ENCODE measurements around the gene CELF6. TPM values are rescaled to one million over a fixed set of nuclear protein-coding genes. Genes with fewer than 3 reads are reported as not detected.

Gene CELF6
- polyA plus RNA-seq, 1 of the 3 experiments (the other 2 are of a cell fraction): 0.20 TPM

DNA sequence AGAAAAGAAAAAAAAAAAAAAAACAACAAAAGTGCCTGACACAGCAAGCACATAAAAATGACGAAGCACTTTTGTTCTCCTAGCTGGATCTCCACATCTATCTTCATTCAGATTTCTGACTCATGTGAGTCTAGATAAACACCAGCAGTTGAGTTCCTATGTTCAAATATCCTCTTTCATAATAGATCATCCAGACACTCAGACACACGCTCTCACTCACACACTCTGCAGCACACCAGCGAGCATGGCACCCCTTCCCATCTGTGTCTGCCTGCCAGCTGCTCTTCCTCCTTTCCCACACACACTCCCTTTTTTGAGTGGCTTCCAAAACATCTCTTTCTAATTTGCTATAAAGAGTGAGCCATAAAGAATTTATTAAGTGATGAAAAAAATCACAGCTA is 19.8 kb upstream of the CELF6 start:
- ChIA-PET CTCF (interaction anchor here (1.1 to 1.9 kb wide), 4 partner anchors 14 to 140 kb away, joined by 3 to 14 read pairs (median 5); no protein-coding TSS in a partner anchor), POLR2A (interaction anchor here (0.9 kb wide), 1 partner anchor 20 kb away, joined by 4 read pairs; the partner anchor contains the start of gene CELF6)
- peak overlapping the region; percentile 9 for H3K4me2 ChIP-seq
- peaks cover 0 to 10% of the 10 kb centered on the region in 2 experiments for H3K4me1 ChIP-seq (ENCODE audit: control insufficient read depth in 1 of 2, insufficient read depth in 2 of 2, low read depth in 1 of 2, low read length in 1 of 2)
- H3K27me3 ChIP-seq (ENCODE audit: insufficient read depth): no peaks in the 10 kb centered on the region
- no peaks in the 10 kb centered on the region; the same call in 1 of the 2 replicates for H4K20me1 ChIP-seq (ENCODE audit: insufficient read depth)
- H3K4me3 ChIP-seq (ENCODE audit: low read depth in 2 of 2, low read length in 1 of 2): no peak overlapping the region
- H3K27ac ChIP-seq (ENCODE audit: low read depth in 2 of 2, low read length in 1 of 2): peak overlapping the region; percentile 67 to 80
- 11% methylated on average over 3 of the region's 3 CpGs for WGBS (ENCODE audit: low lambda C conversion rate)
- H3K9me3 ChIP-seq: no peaks in the 10 kb centered on the region
- DNase-seq: peak; percentile 62
- H3K79me2 ChIP-seq (ENCODE audit: insufficient read depth): no peaks in the 10 kb centered on the region
- no peaks in the 10 kb centered on the region for H3K9me2 ChIP-seq
- peak overlapping the region; percentile 18; the same call in 1 of the 2 replicates for H3K9ac ChIP-seq
- H3K36me3 ChIP-seq (replicated peaks in 1 of 2; ENCODE audit: control insufficient read depth in 1 of 2, insufficient read depth in 2 of 2, low read length in 1 of 2): peaks cover 0 to 18% of the 10 kb centered on the region in 2 experiments
- peaks cover 30% of the 10 kb centered on the region for H3F3A ChIP-seq (replicated peaks; ENCODE audit: insufficient read depth)
- H2AFZ ChIP-seq (ENCODE audit: low read depth): no peak overlapping the region; the same call in 1 of the 2 replicates
- TF ChIP-seq, protein P1, sequence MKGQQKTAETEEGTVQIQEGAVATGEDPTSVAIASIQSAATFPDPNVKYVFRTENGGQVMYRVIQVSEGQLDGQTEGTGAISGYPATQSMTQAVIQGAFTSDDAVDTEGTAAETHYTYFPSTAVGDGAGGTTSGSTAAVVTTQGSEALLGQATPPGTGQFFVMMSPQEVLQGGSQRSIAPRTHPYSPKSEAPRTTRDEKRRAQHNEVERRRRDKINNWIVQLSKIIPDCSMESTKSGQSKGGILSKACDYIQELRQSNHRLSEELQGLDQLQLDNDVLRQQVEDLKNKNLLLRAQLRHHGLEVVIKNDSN (IDR thresholded peaks at IDR 0.05; ENCODE audit: borderline replicate concordance, low read depth): no peak
- TF ChIP-seq FOXJ3 (CRISPR knock-in tag; IDR thresholded peaks at IDR 0.05) (no peak), TEAD4 (IDR thresholded peaks at IDR 0.05; ENCODE audit: borderline replicate concordance, insufficient read depth) (no peak), MXI1 (IDR thresholded peaks at IDR 0.05; ENCODE audit: low read depth, low read length) (peak; percentile 80; the same call in 1 of the 2 replicates), GABPA (IDR thresholded peaks at IDR 0.05; ENCODE audit: low read depth) (no peak), RAD21 (IDR thresholded peaks at IDR 0.05; ENCODE audit: low read length) (no peak), FOSL2 (IDR thresholded peaks at IDR 0.05; ENCODE audit: borderline replicate concordance, low read depth) (peak; percentile 50; the same call in 1 of the 2 replicates), POLR2AphosphoS5 (IDR thresholded peaks at IDR 0.05; ENCODE audit: low read depth, low read length) (peak; percentile 23; the same call in 1 of the 2 replicates), NFIC (IDR thresholded peaks at IDR 0.05; ENCODE audit: borderline replicate concordance) (no peak), NRF1 (IDR thresholded peaks at IDR 0.05; ENCODE audit: low read depth, low read length) (no peak), SMC3 (IDR thresholded peaks at IDR 0.05; ENCODE audit: low read depth, low read length) (no peak), MEF2A (IDR thresholded peaks at IDR 0.05; ENCODE audit: borderline replicate concordance, low read depth) (no peak), FOXM1 (IDR thresholded peaks at IDR 0.05; ENCODE audit: low read depth) (no peak), RFX5 (IDR thresholded peaks at IDR 0.05; ENCODE audit: low read length) (no peak), YY1 (IDR thresholded peaks at IDR 0.05; ENCODE audit: low read depth) (no peak), TAF1 (IDR thresholded peaks at IDR 0.05; ENCODE audit: borderline replicate concordance, low read depth, low read length) (no peak), RXRA (IDR thresholded peaks at IDR 0.05; ENCODE audit: borderline replicate concordance, low read depth) (no peak), TCF12 (IDR thresholded peaks at IDR 0.05) (peak; percentile 84), SIN3A (IDR thresholded peaks at IDR 0.05; ENCODE audit: borderline replicate concordance, low read depth, low read length) (0 out of 2 replicates have a peak, but pooled peaks have one; percentile 15), CHD2 (IDR thresholded peaks at IDR 0.05; ENCODE audit: low read length, partially characterized antibody) (no peak), ELF1 (IDR thresholded peaks at IDR 0.05) (no peak), JUND (IDR thresholded peaks at IDR 0.05) (peak; percentile 46), EZH2phosphoT487 (IDR thresholded peaks at IDR 0.05; ENCODE audit: borderline replicate concordance, low read depth) (no peak), RCOR1 (IDR thresholded peaks at IDR 0.05; ENCODE audit: low read length) (peak; percentile 72)
- TF ChIP-seq, protein P2, sequence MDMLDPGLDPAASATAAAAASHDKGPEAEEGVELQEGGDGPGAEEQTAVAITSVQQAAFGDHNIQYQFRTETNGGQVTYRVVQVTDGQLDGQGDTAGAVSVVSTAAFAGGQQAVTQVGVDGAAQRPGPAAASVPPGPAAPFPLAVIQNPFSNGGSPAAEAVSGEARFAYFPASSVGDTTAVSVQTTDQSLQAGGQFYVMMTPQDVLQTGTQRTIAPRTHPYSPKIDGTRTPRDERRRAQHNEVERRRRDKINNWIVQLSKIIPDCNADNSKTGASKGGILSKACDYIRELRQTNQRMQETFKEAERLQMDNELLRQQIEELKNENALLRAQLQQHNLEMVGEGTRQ (IDR thresholded peaks at IDR 0.05; ENCODE audit: borderline replicate concordance, low read depth, low read length): no peak
- TF ChIP-seq, protein P3, sequence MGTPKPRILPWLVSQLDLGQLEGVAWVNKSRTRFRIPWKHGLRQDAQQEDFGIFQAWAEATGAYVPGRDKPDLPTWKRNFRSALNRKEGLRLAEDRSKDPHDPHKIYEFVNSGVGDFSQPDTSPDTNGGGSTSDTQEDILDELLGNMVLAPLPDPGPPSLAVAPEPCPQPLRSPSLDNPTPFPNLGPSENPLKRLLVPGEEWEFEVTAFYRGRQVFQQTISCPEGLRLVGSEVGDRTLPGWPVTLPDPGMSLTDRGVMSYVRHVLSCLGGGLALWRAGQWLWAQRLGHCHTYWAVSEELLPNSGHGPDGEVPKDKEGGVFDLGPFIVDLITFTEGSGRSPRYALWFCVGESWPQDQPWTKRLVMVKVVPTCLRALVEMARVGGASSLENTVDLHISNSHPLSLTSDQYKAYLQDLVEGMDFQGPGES (IDR thresholded peaks at IDR 0.05; ENCODE audit: low read depth, low read length): no peak
- TF ChIP-seq, protein P4, sequence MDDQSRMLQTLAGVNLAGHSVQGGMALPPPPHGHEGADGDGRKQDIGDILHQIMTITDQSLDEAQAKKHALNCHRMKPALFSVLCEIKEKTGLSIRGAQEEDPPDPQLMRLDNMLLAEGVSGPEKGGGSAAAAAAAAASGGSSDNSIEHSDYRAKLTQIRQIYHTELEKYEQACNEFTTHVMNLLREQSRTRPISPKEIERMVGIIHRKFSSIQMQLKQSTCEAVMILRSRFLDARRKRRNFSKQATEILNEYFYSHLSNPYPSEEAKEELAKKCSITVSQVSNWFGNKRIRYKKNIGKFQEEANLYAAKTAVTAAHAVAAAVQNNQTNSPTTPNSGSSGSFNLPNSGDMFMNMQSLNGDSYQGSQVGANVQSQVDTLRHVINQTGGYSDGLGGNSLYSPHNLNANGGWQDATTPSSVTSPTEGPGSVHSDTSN (IDR thresholded peaks at IDR 0.05): peak; percentile 90
- TF ChIP-seq, protein P5, sequence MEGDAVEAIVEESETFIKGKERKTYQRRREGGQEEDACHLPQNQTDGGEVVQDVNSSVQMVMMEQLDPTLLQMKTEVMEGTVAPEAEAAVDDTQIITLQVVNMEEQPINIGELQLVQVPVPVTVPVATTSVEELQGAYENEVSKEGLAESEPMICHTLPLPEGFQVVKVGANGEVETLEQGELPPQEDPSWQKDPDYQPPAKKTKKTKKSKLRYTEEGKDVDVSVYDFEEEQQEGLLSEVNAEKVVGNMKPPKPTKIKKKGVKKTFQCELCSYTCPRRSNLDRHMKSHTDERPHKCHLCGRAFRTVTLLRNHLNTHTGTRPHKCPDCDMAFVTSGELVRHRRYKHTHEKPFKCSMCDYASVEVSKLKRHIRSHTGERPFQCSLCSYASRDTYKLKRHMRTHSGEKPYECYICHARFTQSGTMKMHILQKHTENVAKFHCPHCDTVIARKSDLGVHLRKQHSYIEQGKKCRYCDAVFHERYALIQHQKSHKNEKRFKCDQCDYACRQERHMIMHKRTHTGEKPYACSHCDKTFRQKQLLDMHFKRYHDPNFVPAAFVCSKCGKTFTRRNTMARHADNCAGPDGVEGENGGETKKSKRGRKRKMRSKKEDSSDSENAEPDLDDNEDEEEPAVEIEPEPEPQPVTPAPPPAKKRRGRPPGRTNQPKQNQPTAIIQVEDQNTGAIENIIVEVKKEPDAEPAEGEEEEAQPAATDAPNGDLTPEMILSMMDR (IDR thresholded peaks at IDR 0.05): no peak
